C4-2B (cell line): Measurements from ENCODE around the gene USH2A.

Experiments used
- CTCF ChIP-seq: fragments of 450-650 bp; conservative IDR thresholded peaks from 2 replicates; pipeline ENCODE4 v1.5.1; 2017; ENCODE audit warnings: mild to moderate bottlenecking
- ZFX ChIP-seq: fragments of 450-650 bp; IDR thresholded peaks from 2 replicates; pipeline ENCODE4 v1.6.1; 2017

GRCh38 chr1:216005916-216006315, 417.3 kb downstream of the USH2A start:
- no peak for TF ChIP-seq CTCF
- TF ChIP-seq ZFX, result no peak
